ENCODE measurements around the gene MCOLN2. TPM values are rescaled to one million over a fixed set of nuclear protein-coding genes. Genes with fewer than 3 reads are reported as not detected.

MCOLN2 gene
- polyA plus RNA-seq, 4 donors, result 0.67 to 2.5 (median 1.2) TPM

DNA sequence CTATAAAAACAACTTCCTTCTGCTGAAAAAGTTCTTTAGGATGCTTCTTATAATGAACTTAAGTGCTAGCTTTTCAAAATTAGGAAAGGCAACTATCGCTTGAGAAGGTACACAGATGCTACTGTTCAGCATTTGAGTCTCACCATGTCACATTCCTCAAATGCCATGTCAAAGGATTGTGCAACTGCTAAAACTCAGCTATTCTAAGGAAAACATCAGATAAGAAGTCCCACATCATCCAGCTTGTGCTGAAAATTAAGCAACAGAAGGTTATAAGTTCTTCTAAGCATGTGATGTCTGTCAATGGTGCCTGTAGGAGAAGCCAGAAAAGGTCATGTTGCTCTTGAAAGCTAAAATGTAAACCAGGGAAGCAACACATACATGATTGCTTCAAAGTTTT lies 36.5 kb downstream of the MCOLN2 start:
- WGBS, 3 donors, result 77 to 97% (median 87%) methylated on average over 1 of the region's 1 CpG
- H3K9me3 ChIP-seq (ENCODE audit: control insufficient read depth in 2 of 2, insufficient read depth in 1 of 2, low read depth in 1 of 2, low read length in 1 of 2), result no peaks in the 10 kb centered on the region
- H3K4me1 ChIP-seq (ENCODE audit: control insufficient read depth in 3 of 3, insufficient read depth in 2 of 3, low read depth in 1 of 3, low read length in 2 of 3), result no peaks in the 10 kb centered on the region
- H3K27ac ChIP-seq (ENCODE audit: low read depth in 1 of 3, low read length in 2 of 3), result no peak overlapping the region
- no peaks in the 10 kb centered on the region for H3K27me3 ChIP-seq (ENCODE audit: control insufficient read depth in 3 of 3, insufficient read depth in 3 of 3, low read length in 3 of 3)
- DNase-seq (peak in 1 of 2 donors; percentile 55), FAIRE-seq (no peak)
- no peaks in the 10 kb centered on the region for H3K36me3 ChIP-seq (ENCODE audit: control insufficient read depth in 3 of 3, insufficient read depth in 2 of 3, low read depth in 1 of 3, low read length in 3 of 3)
- H3K4me3 ChIP-seq (ENCODE audit: low read depth in 1 of 3, low read length in 3 of 3), result no peak overlapping the region

DNA sequence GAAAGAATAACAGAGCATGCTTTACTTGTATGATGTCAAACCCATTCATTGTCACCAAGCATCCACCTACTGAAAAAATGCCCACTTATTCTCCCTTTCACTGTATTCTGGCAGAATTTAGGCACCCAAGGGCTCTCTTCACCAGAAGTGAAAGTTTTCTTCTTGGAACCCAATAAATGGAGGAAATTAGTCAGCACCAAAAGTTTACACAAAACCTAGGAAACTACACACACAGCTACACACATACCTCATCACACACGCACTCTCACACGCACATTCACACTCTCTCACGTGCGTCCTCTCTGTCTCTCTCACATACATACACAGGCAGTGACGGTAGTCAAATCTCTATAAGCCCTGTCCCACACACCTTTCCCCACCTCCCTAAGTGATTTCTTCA lies 37.6 kb downstream of the MCOLN2 start:
- FAIRE-seq, result no peak
- H3K4me3 ChIP-seq (ENCODE audit: low read depth in 1 of 3, low read length in 3 of 3), result no peak overlapping the region
- no peaks in the 10 kb centered on the region for H3K9me3 ChIP-seq (ENCODE audit: control insufficient read depth in 2 of 2, insufficient read depth in 1 of 2, low read depth in 1 of 2, low read length in 1 of 2)
- DNase-seq, result no peak
- no peaks in the 10 kb centered on the region for H3K36me3 ChIP-seq (ENCODE audit: control insufficient read depth in 3 of 3, insufficient read depth in 2 of 3, low read depth in 1 of 3, low read length in 3 of 3)
- WGBS, 3 donors, result 74 to 79% (median 78%) methylated on average over 5 of the region's 5 CpGs
- H3K27ac ChIP-seq (ENCODE audit: low read depth in 1 of 3, low read length in 2 of 3), result no peak overlapping the region
- H3K4me1 ChIP-seq (ENCODE audit: control insufficient read depth in 3 of 3, insufficient read depth in 2 of 3, low read depth in 1 of 3, low read length in 2 of 3), result no peaks in the 10 kb centered on the region
- H3K27me3 ChIP-seq (ENCODE audit: control insufficient read depth in 3 of 3, insufficient read depth in 3 of 3, low read length in 3 of 3), result no peaks in the 10 kb centered on the region

GRCh38 chr1:84957966-84958365 lies 38.9 kb downstream of the MCOLN2 start:
- no peaks in the 10 kb centered on the region for H3K4me1 ChIP-seq (ENCODE audit: control insufficient read depth in 3 of 3, insufficient read depth in 2 of 3, low read depth in 1 of 3, low read length in 2 of 3)
- no peak overlapping the region for H3K4me3 ChIP-seq (ENCODE audit: low read depth in 1 of 3, low read length in 3 of 3)
- FAIRE-seq (no peak), DNase-seq (no peak)
- H3K27me3 ChIP-seq (ENCODE audit: control insufficient read depth in 3 of 3, insufficient read depth in 3 of 3, low read length in 3 of 3), result no peaks in the 10 kb centered on the region
- WGBS, 3 donors, result 89 to 92% (median 92%) methylated on average over 1 of the region's 1 CpG
- H3K9me3 ChIP-seq (ENCODE audit: control insufficient read depth in 2 of 2, insufficient read depth in 1 of 2, low read depth in 1 of 2, low read length in 1 of 2), result no peaks in the 10 kb centered on the region
- no peaks in the 10 kb centered on the region for H3K36me3 ChIP-seq (ENCODE audit: control insufficient read depth in 3 of 3, insufficient read depth in 2 of 3, low read depth in 1 of 3, low read length in 3 of 3)
- H3K27ac ChIP-seq (ENCODE audit: low read depth in 1 of 3, low read length in 2 of 3), result no peak overlapping the region

DNA sequence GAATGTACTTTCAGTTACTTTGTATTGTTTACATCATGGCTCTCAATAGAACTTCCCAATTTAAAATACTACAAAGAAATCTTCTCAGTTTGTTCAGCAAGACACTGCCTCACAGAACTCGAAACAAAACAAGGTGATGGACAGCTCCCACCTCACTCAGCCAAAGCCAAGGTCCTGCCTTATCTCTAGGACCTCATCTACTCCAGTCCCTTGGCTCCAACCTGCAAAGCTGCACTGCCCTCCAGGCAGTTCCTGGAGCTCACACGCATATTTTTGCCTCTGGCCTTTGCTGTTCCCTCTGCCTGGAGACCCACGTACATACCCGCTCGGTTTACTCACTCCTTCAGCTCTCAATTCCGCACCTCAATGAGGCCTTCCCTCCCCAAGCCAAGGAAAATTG lies 40.3 kb downstream of the MCOLN2 start:
- H3K27ac ChIP-seq (ENCODE audit: low read depth in 1 of 3, low read length in 2 of 3), result no peak overlapping the region
- FAIRE-seq (no peak), DNase-seq (no peak)
- 73 to 84% (median 83%) methylated on average over 6 of the region's 6 CpGs for WGBS, 3 donors
- no peaks in the 10 kb centered on the region for H3K27me3 ChIP-seq (ENCODE audit: control insufficient read depth in 3 of 3, insufficient read depth in 3 of 3, low read length in 3 of 3)
- no peaks in the 10 kb centered on the region for H3K4me1 ChIP-seq (ENCODE audit: control insufficient read depth in 3 of 3, insufficient read depth in 2 of 3, low read depth in 1 of 3, low read length in 2 of 3)
- no peaks in the 10 kb centered on the region for H3K9me3 ChIP-seq (ENCODE audit: control insufficient read depth in 2 of 2, insufficient read depth in 1 of 2, low read depth in 1 of 2, low read length in 1 of 2)
- H3K36me3 ChIP-seq (ENCODE audit: control insufficient read depth in 3 of 3, insufficient read depth in 2 of 3, low read depth in 1 of 3, low read length in 3 of 3), result no peaks in the 10 kb centered on the region
- H3K4me3 ChIP-seq (ENCODE audit: low read depth in 1 of 3, low read length in 3 of 3), result no peak overlapping the region

DNA sequence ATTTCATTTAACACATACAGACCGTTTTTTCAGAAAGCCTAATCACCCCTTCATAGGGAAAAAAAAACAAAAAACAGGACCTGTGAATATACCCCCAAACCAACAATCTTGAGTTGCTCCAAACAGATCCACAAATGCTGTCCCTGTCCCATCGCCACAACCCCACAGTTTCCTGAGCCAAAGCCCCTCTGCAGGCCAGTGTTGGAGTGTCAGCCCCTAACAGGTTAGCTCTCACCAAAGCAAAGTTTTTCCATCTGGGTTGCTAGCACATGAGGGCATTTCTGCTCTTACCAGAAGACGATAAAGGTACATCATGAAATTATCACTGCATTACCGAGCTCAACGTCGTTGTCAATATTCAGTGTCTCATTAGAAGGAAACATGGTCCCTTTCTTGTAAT lies 40.8 kb downstream of the MCOLN2 start:
- FAIRE-seq (no peak), DNase-seq (no peak)
- no peak overlapping the region for H3K27ac ChIP-seq (ENCODE audit: low read depth in 1 of 3, low read length in 2 of 3)
- 87 to 92% (median 90%) methylated on average over 6 of the region's 6 CpGs for WGBS, 3 donors
- H3K4me1 ChIP-seq (ENCODE audit: control insufficient read depth in 3 of 3, insufficient read depth in 2 of 3, low read depth in 1 of 3, low read length in 2 of 3), result no peaks in the 10 kb centered on the region
- no peak overlapping the region for H3K4me3 ChIP-seq (ENCODE audit: low read depth in 1 of 3, low read length in 3 of 3)
- no peaks in the 10 kb centered on the region for H3K9me3 ChIP-seq (ENCODE audit: control insufficient read depth in 2 of 2, insufficient read depth in 1 of 2, low read depth in 1 of 2, low read length in 1 of 2)
- H3K27me3 ChIP-seq (ENCODE audit: control insufficient read depth in 3 of 3, insufficient read depth in 3 of 3, low read length in 3 of 3), result no peaks in the 10 kb centered on the region
- H3K36me3 ChIP-seq (ENCODE audit: control insufficient read depth in 3 of 3, insufficient read depth in 2 of 3, low read depth in 1 of 3, low read length in 3 of 3), result no peaks in the 10 kb centered on the region

DNA sequence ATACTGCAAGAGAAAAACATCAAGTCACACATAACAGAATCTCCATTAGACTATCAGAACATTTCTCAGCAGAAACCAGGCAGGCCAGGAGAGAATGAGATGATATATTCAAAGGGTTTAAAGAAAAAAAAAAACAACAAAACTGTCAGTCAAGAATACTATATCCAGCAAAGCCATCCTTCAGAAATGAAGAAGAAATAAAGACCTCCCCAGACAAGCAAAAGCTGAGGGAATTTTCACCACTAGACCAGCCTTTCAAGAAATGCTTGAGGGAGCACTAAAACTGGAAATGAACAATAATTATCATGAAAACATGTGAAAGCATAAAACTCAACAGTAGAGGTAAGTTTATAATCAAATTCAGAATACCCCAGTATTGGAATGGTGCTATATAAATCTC lies 47.2 kb downstream of the MCOLN2 start:
- DNase-seq (no peak), FAIRE-seq (no peak)
- no peaks in the 10 kb centered on the region for H3K36me3 ChIP-seq (ENCODE audit: control insufficient read depth in 3 of 3, insufficient read depth in 2 of 3, low read depth in 1 of 3, low read length in 3 of 3)
- H3K9me3 ChIP-seq (ENCODE audit: control insufficient read depth in 2 of 2, insufficient read depth in 1 of 2, low read depth in 1 of 2, low read length in 1 of 2), result peaks cover 0 to 10% of the 10 kb centered on the region in 2 donors
- H3K4me1 ChIP-seq (ENCODE audit: control insufficient read depth in 3 of 3, insufficient read depth in 2 of 3, low read depth in 1 of 3, low read length in 2 of 3), result no peaks in the 10 kb centered on the region
- H3K27ac ChIP-seq (ENCODE audit: low read depth in 1 of 3, low read length in 2 of 3), result no peak overlapping the region
- no peak overlapping the region for H3K4me3 ChIP-seq (ENCODE audit: low read depth in 1 of 3, low read length in 3 of 3)
- no peaks in the 10 kb centered on the region for H3K27me3 ChIP-seq (ENCODE audit: control insufficient read depth in 3 of 3, insufficient read depth in 3 of 3, low read length in 3 of 3)

DNA sequence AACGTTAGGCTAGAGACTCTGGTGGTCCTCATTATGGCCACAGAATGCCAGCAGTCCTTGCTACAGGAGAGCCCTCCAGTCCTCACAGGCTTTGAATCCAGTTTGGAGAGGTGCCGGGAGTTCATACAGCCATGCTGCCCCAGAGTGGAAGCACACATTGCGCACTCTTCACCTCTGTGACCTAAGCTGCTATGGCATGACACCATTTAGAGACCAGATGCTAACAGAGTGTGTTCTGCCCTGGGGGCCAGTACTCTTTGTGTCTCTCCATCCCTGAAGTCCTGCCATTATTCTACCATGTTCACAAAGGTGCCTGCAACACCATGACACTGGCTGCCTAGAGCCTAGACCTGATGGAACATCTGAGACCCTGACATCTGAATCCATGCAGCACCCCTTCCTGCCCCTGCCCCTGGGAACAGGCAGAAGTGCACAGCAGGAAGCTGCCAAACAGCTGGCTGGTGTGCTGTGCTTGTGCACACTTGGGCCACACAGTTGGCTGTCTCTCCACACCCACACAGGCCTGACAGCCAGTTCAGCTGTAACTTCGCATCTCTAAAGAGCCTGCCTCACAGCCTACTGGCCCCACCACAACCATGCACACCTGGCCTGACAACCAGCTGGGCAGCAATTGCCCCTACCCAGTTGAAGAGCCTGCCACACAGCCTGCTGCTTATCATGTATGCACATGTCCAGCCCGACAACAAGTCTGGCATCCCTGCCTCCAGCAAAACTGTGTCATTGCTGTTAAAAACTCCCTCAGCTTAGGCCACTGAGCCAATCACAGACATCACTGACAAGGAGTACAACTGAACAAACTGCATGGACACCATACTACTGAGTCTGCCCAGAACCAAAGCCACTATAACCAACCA lies 49.1 kb downstream of the MCOLN2 start:
- Histone ChIP-seq H3K4me3 (ENCODE audit: low read depth in 1 of 3, low read length in 3 of 3) (no peak overlapping the region), H3K36me3 (ENCODE audit: control insufficient read depth in 3 of 3, insufficient read depth in 2 of 3, low read depth in 1 of 3, low read length in 3 of 3) (no peaks in the 10 kb centered on the region), H3K27me3 (ENCODE audit: control insufficient read depth in 3 of 3, insufficient read depth in 3 of 3, low read length in 3 of 3) (no peaks in the 10 kb centered on the region), H3K27ac (ENCODE audit: low read depth in 1 of 3, low read length in 2 of 3) (no peak overlapping the region), H3K9me3 (ENCODE audit: control insufficient read depth in 2 of 2, insufficient read depth in 1 of 2, low read depth in 1 of 2, low read length in 1 of 2) (peaks cover 0 to 10% of the 10 kb centered on the region in 2 donors), H3K4me1 (ENCODE audit: control insufficient read depth in 3 of 3, insufficient read depth in 2 of 3, low read depth in 1 of 3, low read length in 2 of 3) (no peaks in the 10 kb centered on the region)
- DNase-seq (no peak), FAIRE-seq (no peak)
- WGBS, 3 donors, result 86 to 87% (median 86%) methylated on average over 5 of the region's 5 CpGs

DNA sequence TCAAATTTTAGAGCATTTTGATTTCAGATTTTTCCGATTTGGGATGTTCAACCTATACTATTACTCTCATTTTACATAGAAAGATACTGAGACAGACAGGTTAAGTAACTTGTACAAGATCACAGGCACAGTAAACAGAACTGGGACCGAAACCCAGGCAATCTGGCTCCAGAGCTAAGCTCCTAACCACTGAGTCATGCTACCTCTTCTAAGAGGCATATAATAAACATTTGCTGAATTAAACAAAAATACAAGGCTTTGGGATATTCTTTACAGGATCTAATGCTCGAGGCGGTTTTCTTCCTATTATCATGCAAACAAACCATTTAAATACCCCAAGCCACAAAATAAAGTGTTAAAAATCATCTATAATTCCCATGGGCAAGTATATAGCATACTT lies 50.3 kb downstream of the MCOLN2 start:
- Histone ChIP-seq H3K4me3 (ENCODE audit: low read depth in 1 of 3, low read length in 3 of 3) (no peak overlapping the region), H3K9me3 (ENCODE audit: control insufficient read depth in 2 of 2, insufficient read depth in 1 of 2, low read depth in 1 of 2, low read length in 1 of 2) (peaks cover 0 to 10% of the 10 kb centered on the region in 2 donors), H3K36me3 (ENCODE audit: control insufficient read depth in 3 of 3, insufficient read depth in 2 of 3, low read depth in 1 of 3, low read length in 3 of 3) (no peaks in the 10 kb centered on the region), H3K4me1 (ENCODE audit: control insufficient read depth in 3 of 3, insufficient read depth in 2 of 3, low read depth in 1 of 3, low read length in 2 of 3) (no peaks in the 10 kb centered on the region), H3K27me3 (ENCODE audit: control insufficient read depth in 3 of 3, insufficient read depth in 3 of 3, low read length in 3 of 3) (no peaks in the 10 kb centered on the region), H3K27ac (ENCODE audit: low read depth in 1 of 3, low read length in 2 of 3) (no peak overlapping the region)
- FAIRE-seq (no peak), DNase-seq (no peak)
- 86 to 95% (median 94%) methylated on average over 4 of the region's 4 CpGs for WGBS, 3 donors

All from small intestine (tissue), 7 donors.